ENCODE results near the gene PLIN4. TPM values are rescaled to one million over a fixed set of nuclear protein-coding genes. Genes with fewer than 3 reads are reported as not detected.
"Not testable (repeated sequence)": the region's sequence is repeated elsewhere in the genome, so short reads cannot be mapped to it uniquely, and the experiment has no call there.

PLIN4 gene
- total RNA-seq, 1 experiment from 2014 or later, result 0.24 TPM

DNA sequence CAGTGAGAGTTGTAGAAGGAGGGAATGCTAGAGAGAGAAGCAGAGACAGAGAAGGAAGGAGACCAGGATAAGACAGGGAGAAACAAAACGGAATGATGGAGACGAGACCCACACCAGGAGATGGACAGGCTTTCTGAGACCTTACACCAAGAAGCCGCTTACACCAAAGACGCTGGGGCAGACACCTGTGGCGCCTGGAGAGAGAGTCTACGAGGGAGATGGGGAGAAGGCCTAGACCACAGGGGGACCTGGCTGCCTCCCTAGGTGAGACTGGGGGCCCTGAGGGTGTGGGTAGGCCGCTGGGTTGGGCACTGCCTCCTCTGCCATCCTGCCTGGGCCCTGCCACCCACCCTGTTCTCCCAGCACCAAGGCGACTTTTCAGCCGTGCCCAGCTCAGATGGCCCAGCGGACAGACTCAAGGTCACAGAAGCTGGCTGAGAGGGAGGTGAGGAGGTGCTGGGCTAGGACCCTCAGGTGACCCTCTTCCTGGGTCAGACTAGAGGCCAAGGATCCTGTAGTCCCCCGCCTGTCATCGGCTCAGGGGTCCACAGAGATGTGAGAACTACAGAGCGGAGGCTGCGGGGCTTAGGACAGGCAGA lies 11.7 kb upstream of the PLIN4 start:
- DNase-seq (ENCODE audit: low read depth), result no peak
- in situ Hi-C loops (cut with HindIII; ENCODE audit: low pct_unique_long_range_greater_than_20kb, low sequenced_read_pairs), result no loop called here

DNA sequence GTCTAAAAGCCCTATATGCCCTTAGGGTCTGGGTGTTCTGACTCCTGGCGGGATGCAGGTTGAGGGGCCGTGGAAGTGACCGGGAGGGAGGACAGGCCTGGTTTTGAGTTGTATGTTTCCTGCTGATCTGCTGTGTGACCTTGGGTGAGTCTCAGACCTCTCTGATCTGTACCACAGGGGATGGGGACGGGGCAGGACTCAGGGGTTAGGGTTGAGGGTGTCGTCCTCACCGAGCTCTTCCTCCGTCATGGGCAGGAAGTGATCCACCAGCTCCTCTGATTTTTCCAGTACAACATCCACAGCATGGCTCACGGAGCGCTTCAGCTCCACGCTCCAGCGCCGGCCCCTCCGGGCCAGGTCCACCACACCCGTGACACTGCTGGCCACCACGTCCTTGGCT lies 10.6 kb upstream of the PLIN4 start:
- DNase-seq (ENCODE audit: low read depth), result no peak
- in situ Hi-C loops (cut with HindIII; ENCODE audit: low pct_unique_long_range_greater_than_20kb, low sequenced_read_pairs), result no loop called here

DNA sequence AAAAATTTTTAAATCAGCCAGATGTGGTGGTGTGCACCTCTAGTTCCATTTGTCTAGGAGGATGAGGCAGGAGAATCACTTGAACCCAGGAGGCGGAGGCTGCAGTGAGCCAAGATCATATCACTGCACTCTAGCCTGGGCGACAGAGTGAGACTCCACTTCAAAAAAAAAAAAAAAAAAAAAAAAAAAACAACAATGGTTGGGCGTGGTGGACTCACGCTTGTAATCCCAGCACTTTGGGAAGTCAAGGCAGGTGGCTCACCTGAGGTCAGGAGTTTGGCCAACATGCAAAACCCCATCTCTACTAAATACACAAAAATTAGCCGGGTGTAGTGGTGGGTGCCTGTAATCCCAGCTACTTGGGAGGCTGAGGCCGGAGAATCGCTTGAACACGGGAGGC lies 9.1 kb upstream of the PLIN4 start:
- DNase-seq (ENCODE audit: low read depth); in situ Hi-C loops (cut with HindIII; ENCODE audit: low pct_unique_long_range_greater_than_20kb, low sequenced_read_pairs): not testable (repeated sequence)

DNA sequence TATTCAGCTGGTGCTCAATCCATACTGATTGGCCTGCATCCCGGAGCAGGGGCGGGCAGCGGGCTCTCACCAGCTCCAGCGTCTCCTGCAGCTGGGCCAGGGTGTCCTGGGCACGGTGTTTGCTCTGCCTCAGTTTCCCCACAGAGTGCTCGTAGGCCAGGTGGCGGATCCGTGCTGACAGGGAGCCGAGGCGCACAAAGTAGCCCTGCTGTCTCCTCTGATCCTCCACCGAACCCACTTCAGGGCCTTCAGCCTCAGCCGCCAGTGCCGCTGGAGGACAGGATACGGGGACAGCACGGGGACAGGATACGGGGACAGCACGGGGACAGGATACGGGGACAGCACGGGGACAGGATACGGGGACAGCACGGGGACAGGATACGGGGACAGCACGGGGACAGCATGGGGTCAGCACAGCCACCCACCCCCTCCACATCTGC lies 7.3 kb upstream of the PLIN4 start:
- in situ Hi-C loops (cut with HindIII; ENCODE audit: low pct_unique_long_range_greater_than_20kb, low sequenced_read_pairs), result no loop called here
- no peak for DNase-seq (ENCODE audit: low read depth)

DNA sequence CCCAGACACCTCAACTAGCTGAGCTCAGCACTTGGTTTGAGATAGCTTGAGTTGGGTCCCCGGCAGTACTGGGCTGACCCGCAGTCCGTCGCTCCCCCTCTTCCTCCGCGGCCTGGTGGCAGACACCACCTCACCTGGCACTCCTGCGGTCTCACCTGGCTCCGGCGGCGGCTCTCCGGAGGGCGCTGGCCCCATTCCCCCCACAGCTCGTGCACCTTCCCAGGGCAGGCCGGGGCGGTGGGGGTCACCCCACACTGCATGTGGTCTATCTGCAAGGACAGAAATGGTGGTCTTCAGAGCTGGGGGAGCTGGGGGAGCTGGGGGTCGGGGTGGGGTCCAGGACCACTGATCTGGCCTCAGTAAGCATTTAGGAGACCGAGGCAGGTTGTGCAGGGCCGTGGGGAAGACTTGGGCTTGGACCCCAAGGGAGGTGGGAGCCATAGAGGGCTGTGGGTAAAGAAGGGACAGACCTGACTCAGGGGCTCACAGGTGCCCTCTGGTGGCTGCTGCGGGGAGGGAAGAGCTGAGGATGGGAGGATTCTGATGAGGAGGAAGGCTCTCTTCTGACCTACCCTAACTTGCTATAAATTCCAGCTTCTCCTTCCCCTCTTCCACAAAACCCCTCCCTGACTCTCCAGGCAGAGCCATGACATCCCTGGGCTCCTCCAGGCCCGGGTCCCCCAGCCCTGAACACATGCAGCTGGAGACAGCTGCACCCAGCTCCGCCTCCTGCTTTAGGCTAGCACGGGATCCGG lies 6.7 kb upstream of the PLIN4 start:
- no peak for DNase-seq (ENCODE audit: low read depth)
- in situ Hi-C loops (cut with HindIII; ENCODE audit: low pct_unique_long_range_greater_than_20kb, low sequenced_read_pairs), result no loop called here

DNA sequence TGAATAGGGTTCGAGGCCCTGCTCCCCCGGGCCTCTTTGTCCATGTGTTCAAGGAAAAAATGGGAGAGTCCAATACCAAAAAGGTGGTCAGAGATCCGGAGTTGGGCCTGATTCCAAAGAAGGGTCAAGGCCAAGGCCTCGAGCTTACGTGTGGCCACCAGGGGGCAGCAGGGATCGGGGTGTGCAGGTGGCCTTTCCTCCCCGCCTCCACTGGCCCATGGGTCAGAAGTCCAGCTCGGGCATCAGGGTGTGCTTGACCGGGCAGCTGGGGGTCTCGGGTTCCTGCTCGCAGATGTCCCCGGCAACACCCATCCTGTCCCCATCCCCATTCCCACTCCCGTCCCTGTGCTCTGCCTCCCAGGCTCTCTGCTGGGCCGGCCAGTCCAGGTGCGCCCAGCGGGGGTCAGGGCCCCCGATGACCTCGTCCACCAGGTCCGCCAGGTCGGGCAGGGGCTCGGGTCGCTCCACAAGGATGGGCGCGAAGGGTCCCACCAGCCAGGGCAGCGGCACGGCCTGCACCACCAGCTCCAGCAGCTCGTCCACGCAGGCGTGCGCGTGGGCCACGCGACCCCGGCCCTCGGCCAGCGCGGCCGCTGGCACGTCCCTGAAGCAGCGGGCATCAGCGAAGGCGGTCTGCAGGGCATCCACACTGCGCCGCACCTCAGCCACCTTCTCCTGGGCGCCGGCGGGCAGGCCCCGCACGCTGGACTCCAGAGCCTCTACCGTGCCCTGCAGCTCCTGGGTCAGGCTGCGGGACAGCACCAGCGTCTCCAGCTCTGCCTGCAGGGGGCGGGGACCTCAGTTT lies 5.2 kb upstream of the PLIN4 start:
- DNase-seq (ENCODE audit: low read depth), result no peak
- in situ Hi-C loops (cut with HindIII; ENCODE audit: low pct_unique_long_range_greater_than_20kb, low sequenced_read_pairs), result no loop called here

DNA sequence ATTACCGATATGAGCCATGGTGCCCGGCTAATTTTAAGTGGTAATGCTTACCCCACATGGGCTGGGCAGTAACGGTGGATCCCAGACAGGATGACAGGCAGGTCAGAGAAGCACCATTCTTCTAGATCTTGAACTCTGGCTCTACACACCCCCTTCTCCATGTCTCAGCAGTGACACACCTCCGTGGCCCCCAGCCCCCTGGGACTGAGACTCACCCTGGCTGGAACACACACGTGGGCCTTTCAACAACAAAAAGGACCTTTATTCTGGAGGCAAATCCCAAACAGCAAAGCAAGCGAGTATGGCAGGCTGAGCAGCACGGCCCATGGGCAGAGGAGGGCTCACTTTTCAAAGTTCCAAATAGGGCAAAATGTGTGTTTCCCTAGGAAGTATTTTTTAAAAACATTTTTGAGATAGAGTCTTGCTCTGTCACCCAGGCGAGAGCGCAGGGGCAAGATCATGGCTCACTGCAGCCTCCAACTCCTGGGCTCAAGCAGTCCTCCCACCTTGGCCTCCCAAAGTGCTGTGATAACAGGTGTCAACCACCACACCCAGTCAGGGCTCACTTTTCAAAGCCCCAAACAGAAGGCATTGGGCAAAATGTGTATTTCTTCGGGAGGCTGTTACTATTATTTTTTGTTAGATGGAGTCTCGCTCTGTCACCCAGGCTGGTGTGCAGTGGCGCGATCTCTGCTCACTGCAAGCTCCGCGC lies 4.2 kb upstream of the PLIN4 start:
- in situ Hi-C loops (cut with HindIII; ENCODE audit: low pct_unique_long_range_greater_than_20kb, low sequenced_read_pairs), result no loop called here

DNA sequence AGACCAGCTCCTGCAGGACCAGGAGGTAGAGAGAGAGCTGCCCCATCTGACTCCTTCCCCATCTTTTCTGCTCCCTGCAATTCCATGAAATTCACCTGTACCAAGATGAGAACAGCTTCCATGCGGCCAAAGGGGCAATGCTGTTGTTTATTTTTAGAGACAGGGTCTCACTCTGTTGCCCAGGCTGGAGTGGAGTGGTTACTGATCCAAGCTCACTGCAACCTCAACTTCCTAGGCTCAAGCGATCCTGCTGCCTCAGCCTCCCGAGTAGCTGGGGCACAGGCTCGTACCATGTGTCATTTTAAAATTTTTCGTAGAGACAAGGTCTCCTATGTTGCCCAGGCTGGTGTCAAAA lies 3.6 kb upstream of the PLIN4 start:
- no peak for DNase-seq (ENCODE audit: low read depth)
- in situ Hi-C loops (cut with HindIII; ENCODE audit: low pct_unique_long_range_greater_than_20kb, low sequenced_read_pairs), result no loop called here

More for the DNA sequence above, 4.2 kb upstream of the PLIN4 start:
- no peak for DNase-seq (ENCODE audit: low read depth)

DNA sequence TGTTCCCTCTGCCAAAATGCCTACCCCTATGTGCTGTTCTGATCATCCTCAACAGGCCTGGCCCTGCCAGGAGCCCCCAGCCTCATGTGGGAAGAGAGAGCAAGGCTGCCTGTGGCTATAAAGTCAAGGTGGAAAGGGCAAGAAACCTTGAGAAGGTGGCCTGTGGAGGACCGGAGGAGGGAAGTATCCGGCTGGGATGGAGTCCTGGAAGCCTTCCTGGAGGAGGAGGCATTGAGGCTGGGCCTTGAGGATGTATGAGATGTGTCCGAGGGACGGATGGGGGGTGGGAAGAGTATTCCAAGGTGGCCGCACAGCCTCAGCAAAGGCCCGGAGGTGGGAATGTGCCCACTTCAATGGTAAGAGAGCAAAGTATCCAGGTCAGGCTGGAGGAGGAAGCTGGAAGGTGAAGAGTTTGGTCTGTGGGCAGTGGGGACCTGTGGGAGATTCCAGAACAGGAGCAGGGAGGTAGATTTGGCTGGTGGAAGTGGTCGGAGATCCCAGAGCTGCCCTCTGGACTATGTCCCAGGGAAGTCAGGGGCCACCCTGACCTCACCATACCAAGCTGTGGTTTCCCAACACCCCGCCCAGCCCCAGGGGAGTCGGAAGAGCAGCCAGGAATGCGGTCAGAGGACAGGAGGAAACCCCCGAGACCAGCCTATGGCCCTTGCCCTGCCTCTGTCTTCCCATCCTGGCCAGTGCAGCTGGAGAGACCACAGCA lies 3.0 kb upstream of the PLIN4 start:
- no peak for DNase-seq (ENCODE audit: low read depth)
- in situ Hi-C loops (cut with HindIII; ENCODE audit: low pct_unique_long_range_greater_than_20kb, low sequenced_read_pairs), result no loop called here

DNA sequence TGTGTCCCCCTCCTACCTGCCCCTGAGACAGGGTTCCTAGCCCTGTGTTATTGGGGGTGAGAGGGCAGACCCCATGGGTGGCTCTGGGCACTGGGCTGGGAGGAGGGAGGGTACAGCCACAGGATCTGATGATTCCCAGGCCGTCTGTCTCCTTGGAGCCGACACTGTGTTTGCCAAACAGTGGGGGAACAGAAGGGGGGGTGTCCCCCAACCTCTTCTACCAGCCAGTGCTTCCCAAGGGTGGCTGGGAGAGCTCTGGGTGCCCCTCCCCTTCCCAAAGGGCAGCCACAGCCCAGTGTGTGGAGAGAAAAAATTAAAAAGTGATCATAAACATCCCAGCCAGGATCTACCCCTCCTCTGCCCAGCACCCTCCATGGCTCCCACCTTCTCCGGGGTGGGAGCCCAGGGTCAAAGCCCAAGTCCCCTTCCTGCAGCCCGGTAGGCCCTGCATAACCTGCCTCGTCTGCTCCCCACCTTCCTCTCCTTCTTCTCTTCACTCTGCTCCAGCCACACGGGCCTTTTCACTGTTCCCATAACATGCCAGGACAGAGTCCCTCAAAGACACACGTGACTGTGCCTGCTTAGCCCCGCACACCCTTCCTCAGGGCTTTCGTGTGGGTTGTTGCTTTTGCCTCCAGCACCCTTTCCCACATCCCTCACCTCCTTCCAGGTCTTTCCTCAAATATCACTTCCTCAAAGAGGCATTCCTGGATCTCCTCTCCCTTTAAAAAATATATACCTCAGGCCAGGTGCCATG lies 1.4 kb upstream of the PLIN4 start:
- in situ Hi-C loops (cut with HindIII; ENCODE audit: low pct_unique_long_range_greater_than_20kb, low sequenced_read_pairs), result no loop called here
- DNase-seq (ENCODE audit: low read depth), result no peak

DNA sequence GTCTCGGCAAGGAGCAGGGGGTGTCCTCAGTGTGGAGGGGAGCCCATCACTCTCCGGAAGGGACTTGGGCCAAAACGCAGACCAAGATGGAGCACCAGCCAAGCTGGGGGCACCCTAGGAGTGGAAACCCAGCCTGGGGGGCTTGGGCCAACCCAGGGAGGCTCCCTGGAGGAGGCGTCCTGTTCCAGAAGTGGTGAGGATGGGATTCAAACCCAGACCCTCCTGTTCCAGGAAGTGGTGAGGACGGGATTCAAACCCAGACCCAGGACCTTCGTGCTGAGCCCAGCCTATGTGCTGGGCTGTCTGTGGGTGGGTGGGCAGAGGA lies 848 bp upstream of the PLIN4 start:
- in situ Hi-C loops (cut with HindIII; ENCODE audit: low pct_unique_long_range_greater_than_20kb, low sequenced_read_pairs), result no loop called here
- no peak for DNase-seq (ENCODE audit: low read depth)

DNA sequence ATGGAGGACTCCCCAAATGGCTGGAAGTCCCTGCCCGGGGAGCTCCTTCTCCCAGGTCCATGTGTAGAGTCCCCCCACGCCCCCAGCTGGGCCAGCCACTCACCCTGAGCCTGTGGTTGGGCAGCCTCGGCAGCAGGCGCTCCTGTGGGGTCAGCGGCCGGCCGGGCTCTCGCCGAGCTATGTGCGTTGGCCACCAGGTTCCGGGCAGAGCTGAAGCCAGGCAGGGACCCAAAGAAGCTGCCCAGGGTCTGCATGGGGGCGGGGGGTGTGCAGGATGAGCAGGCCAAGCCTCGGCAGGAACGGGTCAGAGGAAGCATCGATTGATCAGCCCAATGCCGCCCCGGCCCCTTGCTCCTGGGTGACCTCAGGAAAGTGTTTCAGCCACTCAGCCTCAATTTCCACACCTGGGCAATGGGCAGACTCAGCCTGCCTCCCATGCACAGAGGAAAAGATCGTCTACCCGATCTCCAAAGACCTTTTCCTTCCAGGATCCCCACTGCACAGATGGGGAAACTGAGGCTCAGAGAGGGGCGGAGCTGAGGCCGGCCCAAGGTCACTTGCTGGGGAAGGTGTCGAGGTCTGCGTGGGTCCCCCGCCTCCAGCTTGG lies 732 bp downstream of the PLIN4 start:
- in situ Hi-C loops (cut with HindIII; ENCODE audit: low pct_unique_long_range_greater_than_20kb, low sequenced_read_pairs), result no loop called here
- DNase-seq (ENCODE audit: low read depth), result no peak

DNA sequence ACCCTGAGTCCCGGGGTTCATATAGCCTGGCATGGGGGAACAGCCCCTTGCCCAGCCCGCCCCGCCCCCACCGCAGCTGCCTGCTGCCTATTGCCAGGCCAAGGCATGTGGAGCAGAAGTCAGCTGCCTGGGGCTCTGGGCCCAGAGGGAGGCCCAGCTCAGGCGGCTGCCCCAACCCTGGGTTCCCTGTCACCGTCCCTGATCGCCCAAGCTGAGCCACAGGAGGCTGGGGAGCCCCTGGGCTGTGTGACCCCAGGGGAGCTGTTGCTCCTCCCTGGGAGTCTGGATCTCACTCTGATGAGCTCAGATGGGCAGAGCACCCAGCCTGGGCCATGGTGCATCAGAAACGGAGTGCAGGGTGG lies 1.4 kb downstream of the PLIN4 start:
- DNase-seq (ENCODE audit: low read depth), result no peak
- in situ Hi-C loops (cut with HindIII; ENCODE audit: low pct_unique_long_range_greater_than_20kb, low sequenced_read_pairs), result no loop called here

DNA sequence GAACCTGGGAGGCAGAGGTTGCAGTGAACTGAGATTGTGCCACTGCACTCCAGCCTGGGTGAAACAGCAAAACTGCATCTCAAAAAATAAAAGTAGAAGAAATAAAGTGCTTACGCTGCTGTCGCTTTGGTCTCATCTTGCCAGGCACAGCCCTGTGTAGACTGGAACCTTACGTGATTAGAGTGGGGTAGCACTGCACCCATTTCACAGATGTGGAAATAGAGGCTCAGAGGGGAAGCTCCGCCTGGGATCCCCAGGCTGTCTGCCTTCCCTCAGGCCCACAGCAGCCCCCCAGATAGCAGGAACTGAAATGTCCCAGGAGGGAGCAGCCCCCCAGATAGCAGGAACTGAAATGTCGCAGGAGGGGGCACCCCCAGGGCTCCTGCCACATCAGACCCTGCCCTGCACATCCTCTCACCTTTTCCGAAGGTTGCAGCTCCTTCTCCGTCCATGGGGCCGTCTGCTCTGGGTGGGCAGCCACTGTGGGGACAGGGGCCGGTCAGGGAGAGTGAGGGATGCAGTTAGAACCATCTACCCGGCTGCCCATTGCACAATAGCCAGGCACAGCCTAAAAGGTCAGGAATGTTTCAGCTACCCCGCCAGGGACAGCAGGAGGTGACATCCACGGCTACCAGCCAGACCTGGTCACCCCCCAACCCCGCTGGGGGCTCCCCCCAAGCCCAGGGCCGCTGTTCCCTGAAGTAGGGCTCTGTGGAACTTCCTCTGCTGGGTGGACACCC lies 1.9 kb downstream of the PLIN4 start:
- in situ Hi-C loops (cut with HindIII; ENCODE audit: low pct_unique_long_range_greater_than_20kb, low sequenced_read_pairs), result no loop called here
- DNase-seq (ENCODE audit: low read depth), result no peak

DNA sequence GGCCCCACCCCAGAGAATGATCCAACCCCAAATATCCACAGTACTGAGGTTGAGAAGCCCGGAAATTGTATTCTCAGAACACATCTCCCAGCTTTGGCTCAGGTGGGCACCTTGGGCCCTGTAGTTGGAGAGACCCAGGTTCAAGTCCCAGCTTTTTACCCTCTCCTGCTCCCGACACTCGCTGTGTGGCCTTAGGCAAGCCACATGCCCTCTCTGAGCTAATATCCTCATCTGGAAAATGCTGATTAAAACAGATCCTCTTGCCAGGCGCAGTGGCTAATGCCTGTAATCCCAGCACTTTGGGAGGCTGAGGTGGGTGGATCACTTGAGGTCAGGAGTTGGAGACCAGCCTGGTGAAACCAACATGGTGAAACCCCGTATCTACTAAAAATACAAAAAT lies 2.6 kb downstream of the PLIN4 start:
- in situ Hi-C loops (cut with HindIII; ENCODE audit: low pct_unique_long_range_greater_than_20kb, low sequenced_read_pairs), result no loop called here
- DNase-seq (ENCODE audit: low read depth), result no peak

DNA sequence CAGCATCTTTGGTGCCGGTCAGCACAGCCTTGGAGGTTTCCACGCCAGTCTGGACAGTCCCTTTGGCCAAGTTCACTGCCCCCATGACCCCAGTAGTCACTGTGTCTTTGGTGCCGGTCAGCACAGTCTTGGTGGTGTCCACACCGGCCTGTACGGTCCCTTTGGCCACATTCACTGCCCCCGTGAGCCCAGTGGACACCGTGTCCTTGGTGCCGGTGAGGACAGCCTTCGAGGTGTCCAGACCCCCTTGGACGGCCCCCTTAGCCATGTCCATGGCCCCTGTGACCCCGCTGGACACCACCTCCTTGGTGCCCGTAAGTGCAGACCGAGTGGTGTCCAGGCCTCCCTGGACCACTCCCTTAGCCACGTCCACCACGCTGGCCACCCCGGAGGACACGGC lies 5.0 kb downstream of the PLIN4 start:
- no peak for DNase-seq (ENCODE audit: low read depth)
- in situ Hi-C loops (cut with HindIII; ENCODE audit: low pct_unique_long_range_greater_than_20kb, low sequenced_read_pairs), result no loop called here

DNA sequence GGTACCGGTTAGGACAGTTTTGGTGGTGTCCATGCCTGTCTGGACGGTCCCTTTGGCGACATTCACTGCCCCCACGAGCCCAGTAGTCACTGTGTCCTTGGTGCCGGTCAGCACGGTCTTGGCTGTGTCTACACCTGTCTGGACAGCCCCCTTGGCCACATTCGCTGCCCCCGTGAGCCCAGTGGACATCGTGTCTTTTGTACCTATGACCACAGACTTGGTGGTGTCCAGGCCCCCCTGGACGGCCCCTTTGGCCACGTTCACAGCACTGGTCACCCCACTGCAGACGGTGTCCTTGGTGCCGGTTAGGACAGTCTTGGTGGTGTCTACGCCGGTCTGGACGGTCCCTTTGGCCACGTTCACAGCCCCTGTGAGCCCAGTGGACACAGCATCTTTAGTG lies 6.2 kb downstream of the PLIN4 start:
- DNase-seq (ENCODE audit: low read depth), result no peak
- in situ Hi-C loops (cut with HindIII; ENCODE audit: low pct_unique_long_range_greater_than_20kb, low sequenced_read_pairs), result no loop called here

All from Caki2 (cell line).